HG03442 (cell line): ENCODE data around the gene CFL1.

Source experiments
- ATAC-seq: cut with Tn5 transposase; IDR thresholded peaks from one replicate; pipeline ENCODE4 v1.9.1; 2021; ENCODE audit warnings: mild to moderate bottlenecking, moderate library complexity; ENCODE audit not compliant: unreplicated experiment

Gene CFL1

GRCh38 chr11:65870706-65871681, 13.0 kb upstream of the CFL1 start:
- no peak for ATAC-seq

- no peak for ATAC-seq
Measured at GRCh38 chr11:65870307-65870658, 12.3 kb upstream of the CFL1 start.

GRCh38 chr11:65869643-65870306, 11.8 kb upstream of the CFL1 start:
- no peak for ATAC-seq

DNA sequence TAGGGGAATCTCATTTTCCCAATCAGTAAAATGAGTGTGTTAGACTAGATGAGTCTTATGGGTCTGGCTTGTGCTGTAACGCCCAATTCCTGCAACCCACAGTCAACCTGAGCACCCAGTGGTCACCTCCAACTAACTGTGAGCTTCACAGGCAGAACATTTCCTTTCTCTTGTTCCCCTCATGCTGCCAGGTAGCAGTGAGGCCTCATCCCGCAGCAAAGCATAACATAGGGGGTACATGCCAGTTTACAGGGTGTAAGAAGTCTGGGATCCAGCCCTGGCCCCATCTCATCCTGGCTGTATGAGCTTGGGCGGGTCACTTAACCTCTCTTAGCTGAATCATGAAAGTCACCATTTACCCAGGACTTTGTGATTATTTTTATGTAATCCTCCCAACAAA, 10.9 kb upstream of the CFL1 start:
- ATAC-seq = no peak

DNA sequence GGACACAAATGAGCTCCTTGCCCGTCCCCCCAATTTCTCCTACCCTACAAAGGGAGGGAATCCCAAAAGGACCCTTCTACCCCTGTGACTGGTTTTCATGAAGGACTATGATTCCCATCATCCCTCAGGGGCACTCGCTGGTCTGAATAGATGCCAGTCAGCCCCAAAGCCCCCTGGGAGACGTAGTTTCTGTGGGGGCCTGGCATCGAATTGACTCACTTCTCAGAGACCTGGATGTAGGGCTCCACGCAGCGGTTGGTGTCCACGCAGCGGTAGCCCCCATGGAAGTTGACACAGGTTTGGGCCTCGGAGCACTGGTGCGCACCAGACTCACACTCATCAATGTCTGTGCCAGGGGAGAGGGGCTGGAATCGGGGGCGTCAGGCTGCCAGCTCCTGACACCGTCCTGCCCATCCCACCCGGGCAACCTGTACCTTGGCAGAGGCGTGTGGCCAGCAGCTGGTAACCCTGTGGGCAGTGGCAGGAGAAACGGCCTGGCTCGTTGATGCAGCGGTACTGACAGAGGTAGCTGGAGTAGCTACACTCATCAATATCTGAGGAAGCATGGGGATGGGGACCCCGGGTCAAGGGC, 10.2 kb upstream of the CFL1 start:
- ATAC-seq = no peak

DNA sequence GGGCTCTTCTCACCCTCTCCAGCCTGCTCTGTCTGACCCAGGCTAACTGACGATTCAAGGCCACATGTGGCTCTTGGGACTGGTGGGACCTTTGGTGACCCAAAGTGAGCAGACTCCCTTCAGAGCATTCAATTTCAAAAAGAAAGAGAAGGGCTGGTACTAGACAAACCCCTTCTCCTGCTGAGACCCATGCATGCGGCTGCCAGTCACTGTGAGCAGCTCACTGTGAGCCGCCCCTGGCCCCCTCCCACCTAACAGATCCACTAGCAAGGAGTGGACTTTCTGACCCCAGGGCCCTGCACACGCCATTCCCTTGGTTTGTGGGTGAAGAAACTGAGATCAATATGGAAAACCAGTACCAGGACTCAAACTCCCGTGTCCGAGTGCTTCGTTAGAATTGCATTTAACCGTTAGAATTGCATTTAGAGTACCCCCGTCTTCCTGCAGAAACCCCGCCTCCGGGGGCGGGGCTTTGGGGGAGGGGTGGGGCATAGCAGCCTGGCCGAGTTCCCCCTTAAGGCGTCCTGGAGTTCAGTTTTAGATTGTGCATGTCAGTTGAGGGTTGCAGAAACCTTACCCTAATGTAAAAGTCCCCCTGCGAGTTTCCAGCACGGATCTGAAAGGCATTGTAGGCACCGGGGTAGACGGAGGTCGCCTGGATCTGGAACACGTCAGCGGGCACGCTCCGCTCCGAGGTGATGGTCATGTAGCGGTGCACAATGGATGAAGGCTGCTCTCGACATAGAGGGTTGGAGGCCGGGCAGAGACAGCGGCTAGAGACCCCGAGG, 9.5 kb upstream of the CFL1 start:
- no peak for ATAC-seq

DNA sequence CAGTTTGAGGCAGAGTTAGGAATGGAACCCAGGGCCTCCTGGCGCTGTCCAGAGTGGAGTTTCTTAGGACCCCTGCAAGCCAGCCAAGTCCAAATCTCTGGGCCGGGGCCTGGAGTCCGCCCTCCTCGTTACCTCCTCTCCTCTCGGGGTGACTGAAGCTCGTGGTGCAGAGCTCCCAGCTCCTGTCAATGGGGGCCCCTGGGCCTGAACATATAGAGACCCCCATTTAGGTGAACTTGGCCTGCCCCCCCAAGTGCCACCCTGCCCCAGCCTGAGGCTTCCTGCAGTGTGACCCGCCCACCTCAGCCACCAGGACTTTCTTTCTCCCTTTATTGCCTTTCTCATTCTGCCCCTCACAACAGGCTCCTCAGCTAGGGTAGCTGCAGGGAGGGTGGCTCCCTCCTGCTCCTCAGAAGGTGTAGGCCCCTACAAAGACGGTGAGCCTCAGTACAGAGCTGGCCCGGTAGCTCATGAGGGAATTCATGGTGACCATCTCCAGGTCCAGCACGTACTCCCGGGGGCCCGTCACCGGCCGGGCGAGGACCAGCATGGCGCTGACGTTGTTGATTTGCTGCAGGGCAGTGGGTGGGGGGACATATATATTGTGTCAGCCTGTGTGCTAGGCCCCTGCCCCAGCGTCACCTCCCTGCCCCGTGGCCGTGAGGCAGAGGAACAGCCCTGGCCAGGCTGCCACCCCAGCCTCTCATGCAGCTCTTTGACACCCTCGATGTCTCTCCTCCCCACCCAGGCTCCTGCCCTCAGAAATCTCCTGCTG, 8.7 kb upstream of the CFL1 start:
- ATAC-seq = no peak

- ATAC-seq = no peak
Measured at GRCh38 chr11:65865550-65866172, 7.7 kb upstream of the CFL1 start.

- ATAC-seq = no peak
Measured at GRCh38 chr11:65864706-65865471, 6.9 kb upstream of the CFL1 start.

GRCh38 chr11:65863889-65864705, 6.1 kb upstream of the CFL1 start:
- ATAC-seq = no peak

DNA sequence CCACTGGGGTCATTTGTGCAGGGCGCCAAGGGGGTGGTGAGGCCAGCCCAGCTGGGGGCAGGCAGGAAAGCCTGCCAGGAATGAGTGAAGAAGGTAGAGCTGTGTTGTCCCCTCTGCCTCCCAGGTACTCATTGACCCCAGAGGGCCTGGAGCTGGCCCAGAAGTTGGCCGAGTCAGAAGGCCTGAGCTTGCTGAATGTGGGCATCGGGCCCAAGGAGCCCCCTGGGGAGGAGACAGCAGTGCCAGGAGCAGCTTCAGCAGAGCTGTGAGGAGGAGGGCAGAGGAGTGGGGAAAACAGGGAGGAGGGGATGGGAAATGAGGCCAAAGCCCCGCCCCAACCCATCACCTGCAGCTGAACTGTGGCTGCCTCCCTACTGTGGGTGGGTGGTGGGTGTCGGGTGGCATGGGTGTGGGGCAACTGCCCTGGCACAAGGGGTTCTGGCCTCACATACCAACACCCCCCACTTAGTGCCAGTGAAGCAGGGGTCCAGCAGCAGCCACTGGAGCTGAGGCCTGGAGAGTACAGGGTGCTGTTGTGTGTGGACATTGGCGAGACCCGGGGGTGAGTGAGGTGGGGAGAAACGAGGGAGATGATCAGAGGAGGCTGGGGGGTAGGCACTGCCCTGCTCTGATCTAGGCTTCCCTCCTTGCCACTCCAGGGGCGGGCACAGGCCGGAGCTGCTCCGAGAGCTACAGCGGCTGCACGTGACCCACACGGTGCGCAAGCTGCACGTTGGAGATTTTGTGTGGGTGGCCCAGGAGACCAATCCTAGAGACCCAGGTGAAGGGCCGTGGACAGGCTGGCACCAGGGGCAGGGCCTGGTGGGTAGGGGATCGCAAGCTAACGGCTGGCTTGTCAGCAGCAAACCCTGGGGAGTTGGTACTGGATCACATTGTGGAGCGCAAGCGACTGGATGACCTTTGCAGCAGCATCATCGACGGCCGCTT, 5.2 kb upstream of the CFL1 start:
- ATAC-seq = no peak

DNA sequence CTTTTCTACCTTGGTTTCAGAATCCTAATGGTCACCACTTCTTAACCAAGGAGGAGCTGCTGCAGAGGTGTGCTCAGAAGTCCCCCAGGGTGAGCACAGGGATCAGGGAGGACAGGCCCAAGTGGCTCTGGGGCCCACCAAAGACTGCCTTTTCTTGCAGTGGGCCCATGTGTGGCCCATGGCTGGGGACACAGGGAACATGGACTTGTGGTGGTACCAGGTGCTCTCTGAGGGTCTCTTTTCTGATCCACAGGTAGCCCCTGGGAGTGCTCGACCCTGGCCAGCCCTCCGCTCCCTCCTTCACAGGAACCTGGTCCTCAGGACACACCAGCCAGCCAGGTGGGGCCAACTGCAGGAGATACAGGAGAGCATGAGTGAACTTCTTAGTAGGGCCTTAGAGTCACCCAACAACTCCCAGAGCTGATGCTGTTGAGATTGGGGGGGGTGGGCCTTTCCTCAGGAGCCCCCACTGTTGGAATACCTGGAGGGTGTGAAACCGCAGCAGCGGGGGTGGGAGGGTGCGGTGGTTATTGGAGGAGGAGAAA, 4.3 kb upstream of the CFL1 start:
- no peak for ATAC-seq

DNA sequence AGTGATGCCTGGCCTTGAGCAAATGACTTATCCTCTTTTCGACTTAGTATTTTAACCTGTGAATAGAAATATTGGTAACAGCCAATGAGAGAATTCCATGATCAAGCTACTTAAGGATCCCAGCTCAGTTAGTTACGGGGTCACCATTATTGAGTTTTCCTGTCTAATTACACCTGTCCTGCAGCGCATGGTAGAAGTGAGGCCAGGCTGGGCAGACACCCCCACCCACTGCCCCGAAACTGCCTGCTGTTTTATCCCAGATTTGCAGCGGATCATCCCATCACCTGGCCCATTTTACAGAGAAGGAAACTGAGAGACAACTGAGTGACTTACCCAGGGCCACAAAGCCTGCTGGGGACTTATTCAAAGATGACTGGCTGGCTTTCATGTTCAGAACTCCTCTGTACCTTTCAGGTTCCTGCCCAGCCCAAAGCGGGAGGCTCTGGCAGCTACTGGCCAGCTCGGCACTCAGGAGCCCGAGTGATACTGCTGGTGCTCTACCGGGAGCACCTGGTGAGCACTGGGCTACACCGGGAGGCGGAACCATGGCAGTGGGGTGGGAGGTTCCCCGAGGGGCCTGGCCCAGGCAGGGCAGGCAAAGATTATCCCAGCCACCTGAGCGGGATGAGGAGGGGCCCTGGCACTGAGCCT, 3.7 kb upstream of the CFL1 start:
- ATAC-seq = no peak

DNA sequence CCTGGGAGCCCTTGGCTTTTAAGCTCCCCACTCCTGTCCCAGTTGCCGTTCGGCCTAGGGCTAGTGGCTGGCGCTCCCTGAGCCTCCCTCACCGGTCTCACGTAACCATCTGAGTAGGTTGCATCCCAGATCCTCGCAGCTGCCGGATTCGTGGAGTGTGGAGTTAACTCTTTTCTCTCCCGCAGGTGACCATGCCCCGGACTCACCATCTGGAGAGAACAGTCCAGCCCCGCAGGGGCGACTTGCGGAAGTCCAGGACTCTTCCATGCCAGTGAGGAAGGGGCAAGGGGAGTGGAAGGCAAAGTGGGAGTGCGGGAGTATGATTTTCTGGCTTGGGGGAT, 3.2 kb upstream of the CFL1 start:
- no peak for ATAC-seq

GRCh38 chr11:65860278-65861164, 2.5 kb upstream of the CFL1 start, which contains the start of gene MUS81:
Gene MUS81, plus strand, starts transcription at chr11:65860433. Its CDS starts 321 bp downstream, at chr11:65860754.
- ATAC-seq = no peak
